Hippocampal formation (tissue), 2 donors: ENCODE measurements around the gene EFNA1.
"Not testable (repeated sequence)": the region's sequence is repeated elsewhere in the genome, so short reads cannot be mapped to it uniquely, and the experiment has no call there.

Source experiments
- DNase-seq, 2 donors: peaks; one replicate each; lab custom pipeline; 2025; lab: John Stamatoyannopoulos, UW

Gene EFNA1

GRCh38 chr1:155145491-155145890 lies 17.8 kb downstream of the EFNA1 start:
- no peak for DNase-seq

- DNase-seq: not testable (repeated sequence)
These were observed 28.4 kb downstream of the EFNA1 start for GRCh38 chr1:155155996-155156643.

- DNase-seq: no peak
These were observed 31.3 kb downstream of the EFNA1 start for GRCh38 chr1:155158991-155159390.

- no peak for DNase-seq
These were observed 32.5 kb downstream of the EFNA1 start for GRCh38 chr1:155160128-155160527.

- DNase-seq: not testable (repeated sequence)
These were observed 35.0 kb downstream of the EFNA1 start for GRCh38 chr1:155162631-155163030.

- not testable (repeated sequence) for DNase-seq
These were observed 36.1 kb downstream of the EFNA1 start for GRCh38 chr1:155163785-155164184.

- DNase-seq: not testable (repeated sequence)
These were observed 36.9 kb downstream of the EFNA1 start for GRCh38 chr1:155164625-155165024.

GRCh38 chr1:155166051-155166470 lies 38.4 kb downstream of the EFNA1 start:
- no peak for DNase-seq

- DNase-seq: peak in 1 of 2 donors; percentile 49
These were observed 38.9 kb downstream of the EFNA1 start for GRCh38 chr1:155166471-155167165.

- DNase-seq: peak; percentile 81 to 88
These were observed 39.8 kb downstream of the EFNA1 start for GRCh38 chr1:155167166-155168104.

- not testable (repeated sequence) for DNase-seq
These were observed 40.4 kb downstream of the EFNA1 start for GRCh38 chr1:155168105-155168445.

- no peak for DNase-seq
These were observed 41.0 kb downstream of the EFNA1 start for GRCh38 chr1:155168456-155169210.

- no peak for DNase-seq
These were observed 41.9 kb downstream of the EFNA1 start for GRCh38 chr1:155169541-155169940.

- no peak for DNase-seq
These were observed 42.6 kb downstream of the EFNA1 start for GRCh38 chr1:155170101-155170785.

GRCh38 chr1:155170806-155171205 lies 43.1 kb downstream of the EFNA1 start:
- no peak for DNase-seq

GRCh38 chr1:155171836-155172731 lies 44.4 kb downstream of the EFNA1 start:
- DNase-seq: no peak

- peak; percentile 93 to 95 for DNase-seq
These were observed 45.2 kb downstream of the EFNA1 start, which contains the start of gene KRTCAP2 for GRCh38 chr1:155172732-155173477. Gene KRTCAP2 (minus strand): TSS chr1:155173304. CDS start chr1:155173224, 80 bp downstream.

- peak; percentile 42 to 82 for DNase-seq
These were observed 46.0 kb downstream of the EFNA1 start, which contains the start of gene TRIM46 for GRCh38 chr1:155173478-155174323. Gene TRIM46 (plus strand): TSS chr1:155173849. CDS start chr1:155173967, 118 bp downstream.
